ENCODE measurements around the gene S100P.
"Not testable (repeated sequence)": the region's sequence is repeated elsewhere in the genome, so short reads cannot be mapped to it uniquely, and the experiment has no call there.

The S100P gene

GRCh38 chr4:6672541-6673190 is 21.0 kb upstream of the S100P start:
- DNase-seq (ENCODE audit: low read depth in 1 of 2, low spot score in 1 of 2): not testable (repeated sequence)

- DNase-seq (ENCODE audit: low read depth in 1 of 2, low spot score in 1 of 2): peak in 1 of 2 donors; percentile 17
Measured at GRCh38 chr4:6673191-6673659, 20.5 kb upstream of the S100P start.

GRCh38 chr4:6673660-6674499 is 19.8 kb upstream of the S100P start:
- DNase-seq (ENCODE audit: low read depth in 1 of 2, low spot score in 1 of 2): peak; percentile 83 to 93

- DNase-seq (ENCODE audit: low read depth in 1 of 2, low spot score in 1 of 2): peak; percentile 32 to 50
Measured at GRCh38 chr4:6674500-6675149, 19.1 kb upstream of the S100P start.

- no peak for DNase-seq (ENCODE audit: low read depth in 1 of 2, low spot score in 1 of 2)
Measured at GRCh38 chr4:6676722-6677558, 16.7 kb upstream of the S100P start.

- no peak for DNase-seq (ENCODE audit: low read depth in 1 of 2, low spot score in 1 of 2)
Measured at GRCh38 chr4:6680372-6681034, 13.2 kb upstream of the S100P start.

- no peak for DNase-seq (ENCODE audit: low read depth in 1 of 2, low spot score in 1 of 2)
Measured at GRCh38 chr4:6681191-6681590, 12.5 kb upstream of the S100P start.

GRCh38 chr4:6682862-6683590 is 10.7 kb upstream of the S100P start:
- DNase-seq (ENCODE audit: low read depth in 1 of 2, low spot score in 1 of 2): no peak

GRCh38 chr4:6684656-6685055 is 9.0 kb upstream of the S100P start:
- DNase-seq (ENCODE audit: low read depth in 1 of 2, low spot score in 1 of 2): no peak

- DNase-seq (ENCODE audit: low read depth in 1 of 2, low spot score in 1 of 2): no peak
Measured at GRCh38 chr4:6686104-6686787, 7.4 kb upstream of the S100P start.

- no peak for DNase-seq (ENCODE audit: low read depth in 1 of 2, low spot score in 1 of 2)
Measured at GRCh38 chr4:6687947-6688878, 5.5 kb upstream of the S100P start.

GRCh38 chr4:6688879-6689505 is 4.7 kb upstream of the S100P start:
- peak; percentile 45 to 68 for DNase-seq (ENCODE audit: low read depth in 1 of 2, low spot score in 1 of 2)

GRCh38 chr4:6689506-6689960 is 4.1 kb upstream of the S100P start:
- no peak for DNase-seq (ENCODE audit: low read depth in 1 of 2, low spot score in 1 of 2)

GRCh38 chr4:6692379-6692778 is 1.3 kb upstream of the S100P start:
- DNase-seq (ENCODE audit: low read depth in 1 of 2, low spot score in 1 of 2): no peak

GRCh38 chr4:6692806-6693205 is 872 bp upstream of the S100P start:
- DNase-seq (ENCODE audit: low read depth in 1 of 2, low spot score in 1 of 2): no peak

- DNase-seq (ENCODE audit: low read depth in 1 of 2, low spot score in 1 of 2): no peak
Measured at GRCh38 chr4:6694177-6694901, 661 bp downstream of the S100P start.
